Panc1 (cell line): Measurements from ENCODE around the gene HORMAD2. TPM values are rescaled to one million over a fixed set of nuclear protein-coding genes. Genes with fewer than 3 reads are reported as not detected.
A peak's percentile ranks its signal among the peaks of the same experiment; 100 is the strongest.

Source experiments
- ATAC-seq: fragments of 200-7000 bp; cut with Tn5 transposase; 2 replicates; pipeline ENCODE4 v1.9.1; 2020; ENCODE audit warnings: mild to moderate bottlenecking, moderate library complexity
- BruUV-seq: library from RNA; stranded (reverse); fragments of 400-500 nt; replicated peaks from 2 replicates; lab custom pipeline; 2021; lab: Mats Ljungman, UMichigan
- CTCF ChIA-PET: fragments of 300-600 bp; sonication (Branson Sonifier 250); formaldehyde crosslinking; loops from one replicate; lab custom pipeline; 2022; ENCODE audit warnings: antibody characterized with exemption; lab: Charles Lee
- POLR2A ChIA-PET: fragments of 300-600 bp; sonication (Branson Sonifier 250); formaldehyde crosslinking; loops from one replicate; lab custom pipeline; 2022; ENCODE audit warnings: antibody characterized with exemption; lab: Charles Lee
- DNase-seq: peaks from one replicate; pipeline ENCODE4 v3.0.0-alpha.2; 2010; ENCODE audit warnings: low read depth, low spot score
- H3K27ac ChIP-seq: 2 replicates; pipeline ENCODE4 v1.5.1; 2011; ENCODE audit warnings: mild to moderate bottlenecking, low read length, inconsistent platforms
- H3K27me3 ChIP-seq: fragments of 200-500 bp; sonication (Bioruptor generic); 2 replicates; pipeline ENCODE4 v1.6.0; 2014; ENCODE audit warnings: low read length, inconsistent platforms; ENCODE audit not compliant: control insufficient read depth, insufficient read depth
- H3K36me3 ChIP-seq: fragments of 200-500 bp; sonication (Bioruptor generic); 2 replicates; pipeline ENCODE4 v1.5.1; 2014; ENCODE audit warnings: inconsistent platforms, mild to moderate bottlenecking, low read length, moderate library complexity; ENCODE audit not compliant: control insufficient read depth, insufficient read depth
- H3K4me1 ChIP-seq: 2 replicates; pipeline ENCODE4 v1.5.1; 2011; ENCODE audit warnings: inconsistent platforms, mild to moderate bottlenecking, low read length, moderate library complexity; ENCODE audit not compliant: control insufficient read depth, insufficient read depth
- H3K4me3 ChIP-seq, 2 experiments: 2 replicates each; pipeline ENCODE4 v1.5.1; 2011 to 2012; ENCODE audit warnings: low read depth in 2 of 2, low read length in 2 of 2, mild to moderate bottlenecking in 2 of 2, inconsistent platforms in 1 of 2, moderate library complexity in 1 of 2
- H3K9me3 ChIP-seq: fragments of 200-500 bp; sonication (Bioruptor generic); 2 replicates; pipeline ENCODE4 v1.5.1; 2014; ENCODE audit warnings: low read depth, mild to moderate bottlenecking, inconsistent platforms, low read length, moderate library complexity; ENCODE audit not compliant: control insufficient read depth, insufficient read depth
- CTCF ChIP-seq: fragments of 450-650 bp; IDR thresholded peaks from 2 replicates; pipeline ENCODE4 v1.5.1; 2017; ENCODE audit warnings: mild to moderate bottlenecking
- POLR2AphosphoS5 ChIP-seq: IDR thresholded peaks from 2 replicates; pipeline ENCODE4 v1.6.1; 2012; ENCODE audit warnings: mild to moderate bottlenecking, low read depth, low read length, moderate library complexity
- REST ChIP-seq, 2 experiments: IDR thresholded peaks; 2 replicates each; pipeline ENCODE4 v1.6.1; 2011 to 2012; ENCODE audit warnings: low read depth in 2 of 2, control low read depth in 1 of 2, low read length in 1 of 2, mild to moderate bottlenecking in 1 of 2, moderate library complexity in 1 of 2; ENCODE audit not compliant: insufficient read depth in 1 of 2
- SIN3A ChIP-seq: IDR thresholded peaks from 2 replicates; pipeline ENCODE4 v1.6.1; 2012; ENCODE audit warnings: low read depth, mild to moderate bottlenecking, low read length, moderate library complexity, borderline replicate concordance; ENCODE audit not compliant: insufficient read depth
- TCF7L2 ChIP-seq: IDR thresholded peaks from 2 replicates; pipeline ENCODE4 v1.6.1; 2011; ENCODE audit warnings: mild to moderate bottlenecking, low read depth, low read length, inconsistent platforms
- in situ Hi-C: cut with HindIII; loops from 2 replicates; pipeline ENCODE4 v1.10.0; 2016; ENCODE audit warnings: low sequenced_read_pairs, low pct_unique_long_range_greater_than_20kb
- intact Hi-C: fragments of 100-400 bp; cut with micrococcal nuclease; formaldehyde crosslinking; loops from one replicate; pipeline ENCODE4 v1.10.0; 2022; ENCODE audit not compliant: unreplicated experiment
- total RNA-seq: library from RNA; stranded (reverse); gene quantifications from one replicate; pipeline ENCODE4 v1.2.1, GENCODE V29; 2021; ENCODE audit not compliant: unreplicated experiment

Gene HORMAD2
- total RNA-seq, 1 experiment from 2014 or later: not detected

DNA sequence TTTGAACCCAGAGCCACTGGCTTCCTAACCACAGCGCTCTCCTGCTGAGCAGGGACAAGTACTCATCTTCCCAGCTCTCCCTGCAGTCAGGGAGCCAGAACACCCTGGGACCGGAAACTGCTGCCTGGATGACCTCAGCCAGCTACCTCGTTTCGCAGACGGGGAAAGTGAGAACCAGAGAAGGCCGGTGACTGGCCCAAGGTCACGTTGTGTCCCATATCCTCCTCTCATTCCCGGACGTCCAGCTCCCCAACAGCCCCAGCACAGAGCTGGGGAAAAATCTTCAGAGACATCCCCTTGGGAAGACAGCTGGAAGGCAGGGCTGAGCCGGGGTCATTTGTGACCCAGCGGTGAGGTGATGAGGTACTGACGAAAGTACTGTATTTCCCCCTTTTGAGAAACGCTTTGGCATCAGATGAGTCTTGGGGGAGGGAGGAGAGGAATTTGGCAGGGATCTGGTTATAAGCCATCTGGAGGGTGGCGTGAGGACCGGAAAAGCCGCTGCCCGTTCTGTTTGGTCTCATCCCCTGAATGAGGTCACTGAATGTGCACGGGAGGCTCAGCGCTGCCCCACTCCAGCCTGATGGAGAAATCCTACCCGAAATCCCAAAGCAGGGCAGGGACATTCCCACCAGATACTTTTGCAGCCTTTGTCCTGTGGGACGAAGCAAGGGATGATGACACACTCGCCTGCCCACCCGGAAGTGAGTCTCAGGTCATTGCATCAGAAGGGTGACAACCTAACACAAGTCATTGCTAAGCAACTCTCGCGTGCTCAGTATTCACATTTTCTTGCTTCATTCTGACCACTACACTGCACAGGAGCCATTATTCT is 125.2 kb downstream of the HORMAD2 start:
- Histone ChIP-seq H3K4me1 (peaks cover 63% of the 10 kb centered on the region), H3K27ac (peak overlapping the region; percentile 98), H3K4me3 (no peak overlapping the region), H3K9me3 (no peaks in the 10 kb centered on the region; the same call in 1 of the 2 replicates), H3K27me3 (no peaks in the 10 kb centered on the region), H3K36me3 (no peaks in the 10 kb centered on the region)
- DNase-seq (peak; percentile 90), ATAC-seq (peak; percentile 22)
- TF ChIP-seq SIN3A (no peak), REST (IDR thresholded peaks at IDR 0.05; ENCODE audit: insufficient read depth in 1 of 2, low read depth in 2 of 2, low read length in 1 of 2) (no peak), POLR2AphosphoS5 (no peak), TCF7L2 (no peak), CTCF (no peak)
- intact Hi-C loops (no loop called here), in situ Hi-C loops (no loop called here)
- POLR2A ChIA-PET: interaction anchor here (0.5 to 1.4 kb wide), 2 partner anchors 22 to 46 kb away, joined by 3 to 6 read pairs; no protein-coding TSS in a partner anchor
- CTCF ChIA-PET: no interaction called here
- TSS peak; percentile 49 for BruUV-seq

- intact Hi-C loops: no loop called here
- H3K27me3 ChIP-seq: no peaks in the 10 kb centered on the region
- H3K9me3 ChIP-seq: no peaks in the 10 kb centered on the region
- ATAC-seq (peak; percentile 72), DNase-seq (peak; percentile 86)
- peaks cover 75% of the 10 kb centered on the region for H3K4me1 ChIP-seq
- in situ Hi-C loops: no loop called here
- CTCF ChIA-PET: interaction anchor here (0.6 kb wide), 1 partner anchor 22 kb away, joined by 3 read pairs; no protein-coding TSS in a partner anchor
- no TSS peak for BruUV-seq
- peak overlapping the region; percentile 98 for H3K27ac ChIP-seq
- no peak overlapping the region for H3K4me3 ChIP-seq
- no peak for TF ChIP-seq CTCF
- peak; percentile 38; the same call in 1 of the 2 replicates for TF ChIP-seq POLR2AphosphoS5
- POLR2A ChIA-PET: interaction anchor here (0.6 kb wide), 1 partner anchor 216 kb away, joined by 3 read pairs; no protein-coding TSS in a partner anchor
- H3K36me3 ChIP-seq: no peaks in the 10 kb centered on the region
These were observed 126.7 kb downstream of the HORMAD2 start for GRCh38 chr22:30206944-30207343.
